ENCODE data around the gene HOXB9.

The HOXB9 gene

GRCh38 chr17:48574505-48575065 lies 51.6 kb downstream of the HOXB9 start:
- peaks cover 7% of the 10 kb centered on the region for H3K27me3 ChIP-seq (ENCODE audit: control insufficient read depth, low read length)
- H3K27ac ChIP-seq (ENCODE audit: low read depth, low read length) = no peak overlapping the region
- peaks cover 4% of the 10 kb centered on the region; the same call in 1 of the 2 replicates for H3K36me3 ChIP-seq (ENCODE audit: control insufficient read depth, low read length)
- H3K4me2 ChIP-seq (ENCODE audit: low read length) = no peak overlapping the region
- 0 out of 2 replicates have a peak, but pooled peaks cover 3% of the 10 kb centered on the region for H3F3A ChIP-seq (ENCODE audit: control insufficient read depth, insufficient read depth)
- H4K20me1 ChIP-seq (ENCODE audit: control insufficient read depth, insufficient read depth, low read depth, low read length) = no peaks in the 10 kb centered on the region
- TF ChIP-seq EZH2phosphoT487 (IDR thresholded peaks at IDR 0.05; ENCODE audit: borderline replicate concordance, low read length) = no peak
- no peak for TF ChIP-seq CTCF (IDR thresholded peaks at IDR 0.05; ENCODE audit: low read depth, low read length, poor library complexity, severe bottlenecking)
- no peaks in the 10 kb centered on the region for H3K9me2 ChIP-seq (replicated peaks; ENCODE audit: control insufficient read depth, low read length)
- H3K4me3 ChIP-seq (ENCODE audit: low read length) = no peak overlapping the region
- H3K9me3 ChIP-seq (ENCODE audit: control insufficient read depth, insufficient read depth, low read length) = no peaks in the 10 kb centered on the region
- H3K79me2 ChIP-seq (ENCODE audit: control insufficient read depth, low read length) = peaks cover 12% of the 10 kb centered on the region
- peaks cover 17% of the 10 kb centered on the region for H3K4me1 ChIP-seq (ENCODE audit: control insufficient read depth, low read length)

- Histone ChIP-seq H3K9me3 (ENCODE audit: control insufficient read depth, insufficient read depth, low read length) (no peaks in the 10 kb centered on the region), H3K27me3 (ENCODE audit: control insufficient read depth, low read length) (no peaks in the 10 kb centered on the region), H3F3A (ENCODE audit: control insufficient read depth, insufficient read depth) (no peaks in the 10 kb centered on the region), H3K9me2 (replicated peaks; ENCODE audit: control insufficient read depth, low read length) (no peaks in the 10 kb centered on the region), H3K36me3 (ENCODE audit: control insufficient read depth, low read length) (peaks cover 4% of the 10 kb centered on the region; the same call in 1 of the 2 replicates), H3K4me3 (ENCODE audit: low read length) (no peak overlapping the region), H3K4me2 (ENCODE audit: low read length) (no peak overlapping the region), H3K4me1 (ENCODE audit: control insufficient read depth, low read length) (peaks cover 3% of the 10 kb centered on the region), H3K27ac (ENCODE audit: low read depth, low read length) (no peak overlapping the region), H4K20me1 (ENCODE audit: control insufficient read depth, insufficient read depth, low read depth, low read length) (no peaks in the 10 kb centered on the region), H3K79me2 (ENCODE audit: control insufficient read depth, low read length) (peaks cover 3% of the 10 kb centered on the region)
- no peak for TF ChIP-seq CTCF (IDR thresholded peaks at IDR 0.05; ENCODE audit: low read depth, low read length, poor library complexity, severe bottlenecking)
- no peak for TF ChIP-seq EZH2phosphoT487 (IDR thresholded peaks at IDR 0.05; ENCODE audit: borderline replicate concordance, low read length)
Measured at GRCh38 chr17:48571826-48572417, 54.2 kb downstream of the HOXB9 start.
